Measurements from ENCODE around the gene RBM4B. TPM values are rescaled to one million over a fixed set of nuclear protein-coding genes. Genes with fewer than 3 reads are reported as not detected.
"Not testable (repeated sequence)": the region's sequence is repeated elsewhere in the genome, so short reads cannot be mapped to it uniquely, and the experiment has no call there.

RBM4B gene, protein sequence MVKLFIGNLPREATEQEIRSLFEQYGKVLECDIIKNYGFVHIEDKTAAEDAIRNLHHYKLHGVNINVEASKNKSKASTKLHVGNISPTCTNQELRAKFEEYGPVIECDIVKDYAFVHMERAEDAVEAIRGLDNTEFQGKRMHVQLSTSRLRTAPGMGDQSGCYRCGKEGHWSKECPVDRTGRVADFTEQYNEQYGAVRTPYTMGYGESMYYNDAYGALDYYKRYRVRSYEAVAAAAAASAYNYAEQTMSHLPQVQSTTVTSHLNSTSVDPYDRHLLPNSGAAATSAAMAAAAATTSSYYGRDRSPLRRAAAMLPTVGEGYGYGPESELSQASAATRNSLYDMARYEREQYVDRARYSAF
- polyA plus RNA-seq (ENCODE audit: insufficient read length in 3 of 3): 10 to 100 TPM; 66.8 to 68.8 (median 66.8) TPM

DNA sequence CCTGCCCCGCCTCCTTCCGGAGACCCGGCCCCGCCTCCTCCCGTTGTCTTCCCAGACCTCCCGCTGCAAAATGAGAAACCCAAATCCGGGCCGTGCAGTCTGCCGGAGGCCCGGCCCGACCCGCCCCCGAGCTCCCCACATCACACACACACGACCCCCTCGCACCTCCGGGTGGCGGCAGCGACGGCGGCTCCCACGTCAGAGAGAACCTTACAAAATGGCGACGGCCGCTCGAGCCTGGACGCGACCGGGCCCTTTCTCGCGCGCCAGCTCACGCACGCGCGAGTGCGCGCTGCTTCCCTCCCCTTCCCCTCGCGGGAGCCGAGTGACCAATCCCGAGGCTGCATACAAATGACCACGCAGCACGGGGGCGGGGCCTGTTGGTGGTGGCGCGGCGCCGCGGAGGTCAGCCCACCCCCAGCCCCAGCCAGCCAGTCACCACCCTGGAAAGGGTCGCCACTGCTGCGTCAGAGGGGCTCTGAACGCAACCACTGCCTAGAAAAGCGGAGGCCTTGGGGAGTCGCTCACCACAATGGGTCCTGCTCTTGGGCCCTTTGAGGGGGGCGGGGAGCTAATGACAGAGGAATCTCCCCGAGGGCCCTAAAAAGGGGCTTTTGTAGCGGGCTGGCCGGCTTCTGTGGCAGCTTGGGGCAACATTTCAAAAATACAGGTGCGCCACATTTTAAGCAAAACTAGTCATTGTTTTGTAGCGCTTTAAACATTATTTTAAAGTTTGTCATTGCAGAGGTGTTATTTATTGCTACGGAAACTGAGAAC is at the start of gene RBM4B:
TSS of gene RBM4B (minus strand) at position 289 of the 777 bp plus-strand sequence. CDS start 808 bp downstream, outside the sequence.
- DNase-seq (ENCODE audit: low read depth in 3 of 3, low spot score in 2 of 3): peak; percentile 86 to 91 (median 89)

DNA sequence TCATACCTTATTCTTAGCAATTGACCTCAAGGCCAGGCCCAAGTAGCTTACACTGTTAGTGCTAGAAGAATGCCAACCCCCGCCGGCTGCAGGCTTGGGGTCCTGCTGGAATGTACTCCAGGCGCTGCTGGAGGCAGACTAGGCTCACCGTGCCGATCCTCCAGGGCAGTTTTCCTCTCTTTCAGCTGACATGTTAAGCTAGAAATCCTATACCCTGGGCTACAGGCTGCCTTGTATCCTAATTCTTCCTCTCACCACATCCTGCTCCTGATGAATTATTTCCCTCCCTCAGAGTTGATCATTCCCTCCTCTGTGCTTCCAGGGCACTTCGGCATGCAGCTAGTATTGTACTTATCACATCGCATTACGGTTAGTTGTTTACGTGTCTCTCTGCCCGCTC is 48.0 kb upstream of the RBM4B start:
- no peak for DNase-seq (ENCODE audit: low read depth in 3 of 3, low spot score in 2 of 3)

DNA sequence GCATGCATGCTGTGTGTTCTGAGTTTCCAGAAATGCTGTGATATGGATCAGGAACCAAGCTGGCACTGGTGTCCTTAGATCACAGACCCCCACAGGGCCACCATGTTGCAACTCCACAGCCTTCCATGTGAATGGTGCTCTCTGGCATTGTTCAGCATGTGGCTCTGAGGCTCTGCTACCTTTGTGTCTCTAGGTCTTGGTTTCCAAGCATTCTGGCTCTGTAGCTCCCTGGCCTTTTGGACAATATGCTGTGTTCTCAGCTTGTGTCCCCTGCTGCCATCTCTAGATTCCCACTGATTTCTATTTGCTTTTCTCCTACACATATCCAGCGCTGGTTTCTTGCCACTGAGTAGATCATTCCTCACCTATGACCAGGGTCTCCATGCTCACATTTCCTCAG is 47.4 kb upstream of the RBM4B start:
- DNase-seq (ENCODE audit: low read depth in 3 of 3, low spot score in 2 of 3): no peak

DNA sequence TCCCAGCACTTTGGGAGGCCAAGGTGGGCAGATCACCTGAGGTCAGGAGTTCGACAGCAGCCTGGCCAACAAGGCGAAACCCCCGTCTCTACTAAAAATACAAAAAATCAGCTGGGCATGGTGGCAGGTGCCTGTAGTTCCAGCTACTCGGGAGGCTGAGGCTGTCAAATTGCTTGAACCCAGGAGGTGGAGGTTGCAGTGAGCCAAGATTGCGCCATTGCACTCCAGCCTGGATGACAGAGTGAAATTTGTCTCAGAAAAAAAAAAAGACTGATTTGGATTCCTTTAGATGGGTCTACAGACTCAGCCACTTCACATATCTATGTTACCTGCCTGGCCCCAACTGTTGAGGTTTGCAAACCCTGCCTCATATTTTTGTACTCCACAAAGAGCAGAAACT is 46.5 kb upstream of the RBM4B start:
- DNase-seq (ENCODE audit: low read depth in 3 of 3, low spot score in 2 of 3): not testable (repeated sequence)

DNA sequence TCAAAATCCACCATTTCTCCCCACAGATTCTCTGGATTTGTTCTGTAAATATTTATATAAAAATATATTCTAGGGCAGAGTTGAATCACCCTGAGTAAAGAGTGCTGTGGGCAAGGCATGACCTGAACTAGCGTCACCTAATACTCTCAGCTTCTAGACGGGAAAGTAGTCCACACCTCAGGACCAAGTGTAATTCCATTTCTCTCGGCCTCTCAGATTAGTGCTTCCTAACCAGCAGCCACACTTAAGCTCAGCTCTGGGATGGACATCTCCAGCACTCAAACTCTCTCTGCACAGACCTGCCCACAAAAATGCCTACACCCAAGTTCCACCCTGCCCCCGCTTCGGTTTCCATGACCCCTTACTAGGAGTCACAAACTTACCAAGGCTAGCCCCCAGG is 46.0 kb upstream of the RBM4B start:
- DNase-seq (ENCODE audit: low read depth in 3 of 3, low spot score in 2 of 3): no peak

DNA sequence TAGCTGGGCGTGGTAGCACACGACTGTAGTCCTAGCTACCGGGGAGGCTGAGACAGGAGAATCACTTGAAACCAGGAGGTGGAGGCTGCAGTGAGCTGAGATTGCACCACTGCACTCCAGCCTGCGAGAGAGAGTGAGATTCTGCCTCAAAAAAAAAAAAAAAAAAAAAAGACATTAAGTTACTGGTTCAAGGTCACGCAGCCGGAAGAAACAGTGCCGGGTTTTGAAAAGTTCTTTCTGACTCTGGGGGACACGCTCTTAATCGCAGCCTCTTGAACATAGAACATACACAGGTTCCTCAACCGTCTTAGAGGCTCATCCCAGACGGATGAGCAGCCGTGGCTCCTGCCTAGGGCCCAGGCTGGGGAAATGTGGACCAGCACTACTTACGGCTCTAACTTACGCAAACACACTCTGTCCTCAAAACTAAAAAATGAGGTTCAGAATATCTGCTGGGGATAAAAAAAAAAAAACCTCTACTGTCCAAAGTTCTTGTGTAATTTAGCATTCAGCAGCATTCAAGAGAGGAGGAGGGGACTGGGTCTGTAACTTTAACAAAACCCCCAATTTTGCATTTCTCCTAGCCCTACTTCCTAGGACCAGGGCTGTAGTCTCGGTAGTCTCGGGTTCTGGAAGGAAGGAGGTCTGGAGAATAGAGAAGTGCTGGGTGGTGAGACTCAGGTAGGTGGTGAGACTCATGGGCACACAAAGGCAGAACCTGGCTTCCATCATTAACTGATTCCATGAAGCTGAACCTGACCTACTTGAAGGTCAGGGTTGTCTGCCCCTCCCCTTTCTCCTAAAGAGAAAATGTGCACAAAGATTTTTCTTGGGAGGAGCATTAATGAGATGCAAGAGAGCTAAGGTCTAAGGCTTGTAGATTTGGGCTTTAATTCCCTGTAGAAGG is 45.3 kb upstream of the RBM4B start:
- DNase-seq (ENCODE audit: low read depth in 3 of 3, low spot score in 2 of 3): no peak

DNA sequence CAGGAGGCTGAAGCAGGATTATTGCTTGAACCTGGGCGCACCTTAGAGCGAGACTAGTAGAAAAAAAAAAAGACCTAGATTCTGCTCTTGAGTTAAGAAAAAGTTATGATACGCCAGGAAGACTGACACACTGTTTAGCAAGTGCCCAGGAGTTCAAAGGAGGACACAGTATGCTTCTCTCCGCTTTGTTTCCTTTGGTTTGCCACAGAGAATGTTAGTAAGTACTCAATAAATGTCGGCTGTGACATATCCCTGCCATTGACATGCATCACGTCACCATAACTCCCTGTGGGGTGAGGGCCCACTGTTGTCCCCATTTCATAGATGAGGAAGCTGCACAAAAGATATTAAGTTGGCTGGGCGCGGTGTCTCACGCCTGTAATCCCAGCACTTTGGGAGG is 44.3 kb upstream of the RBM4B start:
- DNase-seq (ENCODE audit: low read depth in 3 of 3, low spot score in 2 of 3): no peak

DNA sequence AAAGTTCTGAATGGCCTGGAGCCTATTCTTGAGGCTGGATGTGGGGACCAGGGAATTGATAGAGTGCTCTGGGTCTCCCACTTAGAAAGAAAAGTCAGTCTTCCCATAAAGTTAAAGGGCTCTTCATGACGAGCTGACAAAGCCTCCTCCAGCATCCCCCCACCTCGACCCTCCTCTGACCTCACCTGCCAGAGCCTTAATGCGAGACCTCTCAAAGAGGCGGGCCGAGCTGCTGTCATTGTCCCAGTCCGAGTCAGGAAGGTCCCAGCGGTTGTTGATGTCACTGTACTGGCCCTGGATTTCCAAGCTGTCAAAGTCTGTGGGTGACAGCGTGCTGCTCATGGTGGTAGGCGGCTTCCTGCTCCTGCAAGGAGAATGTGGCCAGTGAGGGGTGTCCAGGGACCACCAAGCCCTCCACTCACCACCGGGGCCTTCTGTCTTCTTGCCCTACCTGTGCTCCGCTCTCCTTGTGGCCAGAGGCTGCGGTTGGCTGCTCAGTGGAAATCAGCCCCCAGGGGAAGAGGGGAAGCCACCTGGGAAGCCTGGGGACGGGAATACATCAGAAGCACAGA is 43.3 kb upstream of the RBM4B start:
- no peak for DNase-seq (ENCODE audit: low read depth in 3 of 3, low spot score in 2 of 3)

DNA sequence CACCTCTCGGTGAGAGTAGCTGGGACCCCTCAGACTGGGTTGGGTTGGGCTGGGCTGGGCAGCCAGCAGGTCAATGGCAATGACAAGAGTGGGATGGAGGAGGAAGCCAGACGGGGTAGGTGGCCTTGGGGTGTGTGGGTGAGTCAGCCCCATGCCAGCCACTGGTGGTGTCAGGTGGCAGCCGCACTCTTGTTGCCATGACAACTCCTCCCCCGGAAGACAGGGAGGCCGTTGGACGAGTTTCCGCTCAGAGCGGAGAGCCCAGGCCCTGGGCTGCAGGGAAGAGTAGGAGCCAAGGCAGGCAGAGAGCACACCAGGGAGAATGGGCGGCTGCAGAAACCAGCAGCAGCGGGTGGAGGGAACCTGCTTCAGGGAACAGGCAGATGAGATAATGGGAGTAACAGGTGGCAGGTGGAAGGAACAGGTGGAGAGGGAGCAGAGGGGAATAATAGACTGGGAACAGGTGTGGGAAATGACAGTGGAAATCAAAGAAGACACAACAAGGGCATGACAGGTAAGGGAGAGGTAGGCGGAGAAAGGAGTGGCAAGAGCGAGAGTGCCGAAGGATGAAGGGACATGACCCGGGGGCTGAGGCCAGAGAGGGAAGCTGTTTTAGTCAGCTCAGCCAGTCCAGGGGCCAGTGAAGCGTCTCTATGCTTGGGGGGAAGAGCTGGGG is 42.7 kb upstream of the RBM4B start:
- DNase-seq (ENCODE audit: low read depth in 3 of 3, low spot score in 2 of 3): peak in 1 of 3 donors; percentile 71

DNA sequence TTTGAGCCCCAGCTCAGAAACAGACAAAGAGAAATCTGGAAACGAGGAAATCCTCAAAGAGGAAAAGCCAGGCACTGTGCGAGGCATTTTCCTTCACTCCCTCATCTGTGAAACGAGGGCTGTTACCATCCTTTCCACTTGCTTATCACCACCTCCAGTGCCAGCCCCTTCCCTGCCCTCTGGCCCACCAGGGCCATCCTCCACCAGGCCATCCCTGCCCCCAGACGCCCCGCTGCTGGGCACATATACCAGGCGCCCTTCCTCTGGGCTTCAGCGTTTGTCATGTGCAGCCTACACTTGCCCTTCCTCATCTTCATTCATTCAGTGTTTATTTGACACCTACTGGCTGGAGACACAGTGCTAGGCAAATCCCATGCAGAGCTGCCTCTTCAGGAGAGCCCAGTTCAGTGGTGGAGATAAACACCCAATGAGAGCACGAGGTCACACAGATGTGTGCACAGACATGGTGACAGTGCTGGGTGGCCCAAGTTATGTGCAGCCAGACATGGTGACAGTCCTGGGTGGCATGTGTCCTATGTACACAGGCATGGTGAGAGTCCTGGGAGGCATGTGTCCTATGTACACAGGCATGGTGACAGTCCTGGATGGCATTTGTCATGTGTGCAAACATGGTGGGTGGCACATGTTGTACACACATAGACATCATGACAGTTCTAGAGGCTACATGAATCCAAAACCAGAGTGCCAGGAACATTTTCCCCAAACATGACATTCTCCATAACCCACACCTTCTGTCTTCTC is 41.6 kb upstream of the RBM4B start:
- DNase-seq (ENCODE audit: low read depth in 3 of 3, low spot score in 2 of 3): no peak

DNA sequence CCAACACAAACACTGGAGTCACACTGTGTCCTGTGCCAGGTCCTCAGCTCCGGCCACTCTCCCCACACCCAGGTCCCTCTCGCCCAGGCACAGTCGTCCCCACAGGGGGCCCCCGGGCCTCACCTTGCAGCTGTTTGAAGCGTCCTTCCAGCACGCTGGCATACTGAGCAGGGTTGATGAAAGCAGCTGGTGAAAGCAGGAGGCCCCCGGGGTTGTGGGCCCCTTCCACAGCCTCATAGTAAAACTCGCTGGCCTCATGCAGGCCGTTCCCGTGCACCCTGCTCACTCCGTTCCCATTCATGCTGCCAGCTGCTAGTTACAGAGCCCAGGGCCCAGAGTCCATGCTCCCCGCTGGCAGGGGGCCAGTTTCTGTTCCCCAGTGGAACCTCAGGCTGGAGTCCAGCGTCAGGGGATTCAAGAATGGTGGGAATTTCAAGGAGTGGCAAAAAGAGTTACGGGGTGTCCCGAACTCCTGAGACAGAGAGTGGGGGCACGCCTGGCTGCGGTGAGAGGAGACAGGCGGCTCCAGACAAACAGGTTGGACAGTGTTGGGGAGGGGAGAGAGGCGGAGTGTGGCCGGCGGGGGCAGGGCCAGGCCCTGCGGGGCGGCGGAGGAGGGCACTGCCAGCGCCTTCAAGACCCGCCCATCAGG is 40.8 kb upstream of the RBM4B start:
- no peak for DNase-seq (ENCODE audit: low read depth in 3 of 3, low spot score in 2 of 3)

DNA sequence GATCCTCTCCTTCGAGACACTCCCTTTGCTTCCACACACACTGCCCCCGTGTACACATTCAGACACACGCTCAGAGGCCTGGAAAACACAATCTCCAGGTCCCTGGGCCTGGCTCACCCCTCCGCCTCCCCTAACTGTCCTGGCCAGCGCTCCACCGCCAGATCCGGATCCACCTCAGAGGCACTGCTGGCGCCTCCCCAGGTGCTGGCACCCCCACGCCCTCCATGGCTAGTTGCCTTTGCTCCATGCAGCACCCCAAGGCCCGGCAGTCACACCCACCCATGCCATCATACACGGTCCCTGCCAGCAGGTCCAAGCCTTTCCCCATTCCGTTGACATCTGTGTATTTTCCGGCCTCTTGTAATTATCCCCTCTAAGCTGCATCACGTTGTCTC is 40.2 kb upstream of the RBM4B start:
- no peak for DNase-seq (ENCODE audit: low read depth in 3 of 3, low spot score in 2 of 3)

DNA sequence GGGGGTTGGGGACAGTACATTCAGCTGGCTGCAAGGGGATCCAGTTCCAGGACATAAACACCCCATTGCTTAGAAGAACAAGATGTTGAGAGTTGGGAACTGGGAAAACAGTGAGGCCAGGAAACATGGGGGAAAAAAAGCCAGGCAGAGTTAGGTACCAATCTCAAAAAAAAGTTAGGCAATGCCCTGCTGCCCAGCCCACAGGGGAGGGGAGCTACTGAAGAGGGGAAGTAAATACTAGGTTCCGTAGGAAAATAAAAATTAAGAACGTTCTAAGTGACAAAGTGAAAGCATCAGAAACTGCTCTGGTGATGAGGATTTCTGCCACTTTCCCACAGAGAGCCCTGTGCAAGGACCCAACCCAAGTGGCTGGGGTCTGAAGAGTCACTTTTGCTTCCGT is 39.3 kb upstream of the RBM4B start:
- no peak for DNase-seq (ENCODE audit: low read depth in 3 of 3, low spot score in 2 of 3)

DNA sequence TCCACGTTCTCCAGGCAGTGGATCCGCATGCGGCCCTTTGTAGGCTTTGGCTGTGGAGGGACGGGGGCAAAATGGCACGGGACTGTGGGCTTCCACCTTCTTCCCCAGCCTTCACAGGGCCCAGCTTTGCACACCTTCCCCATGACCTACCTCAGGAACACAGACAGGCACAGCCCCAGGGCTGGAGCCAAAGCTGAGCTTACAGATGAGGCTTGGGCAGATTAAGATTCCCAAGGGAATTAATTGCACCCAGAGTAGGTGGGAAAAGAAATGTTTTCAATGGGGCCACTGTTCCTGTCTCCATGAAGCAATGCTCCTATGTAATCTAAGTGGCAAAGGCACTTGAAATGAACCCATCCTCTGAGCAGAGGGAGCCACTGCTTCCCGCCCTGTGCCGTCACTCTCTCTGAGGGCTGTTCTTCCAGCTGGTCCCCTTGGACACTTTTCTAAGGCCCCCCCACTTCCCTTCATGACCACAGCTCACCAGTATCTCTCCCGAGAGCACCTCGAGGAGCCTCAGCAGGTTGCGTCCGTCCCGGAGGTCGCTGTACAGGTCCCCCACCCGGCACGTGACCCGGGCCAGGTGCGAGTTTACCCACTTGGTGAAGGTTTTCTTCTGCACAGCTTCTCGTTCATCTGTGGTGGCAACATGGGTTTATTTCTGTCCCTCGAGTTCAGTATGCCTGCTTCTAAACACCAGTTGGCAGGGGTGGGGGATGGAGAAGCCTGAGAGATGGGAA is 37.8 kb upstream of the RBM4B start:
- no peak for DNase-seq (ENCODE audit: low read depth in 3 of 3, low spot score in 2 of 3)

DNA sequence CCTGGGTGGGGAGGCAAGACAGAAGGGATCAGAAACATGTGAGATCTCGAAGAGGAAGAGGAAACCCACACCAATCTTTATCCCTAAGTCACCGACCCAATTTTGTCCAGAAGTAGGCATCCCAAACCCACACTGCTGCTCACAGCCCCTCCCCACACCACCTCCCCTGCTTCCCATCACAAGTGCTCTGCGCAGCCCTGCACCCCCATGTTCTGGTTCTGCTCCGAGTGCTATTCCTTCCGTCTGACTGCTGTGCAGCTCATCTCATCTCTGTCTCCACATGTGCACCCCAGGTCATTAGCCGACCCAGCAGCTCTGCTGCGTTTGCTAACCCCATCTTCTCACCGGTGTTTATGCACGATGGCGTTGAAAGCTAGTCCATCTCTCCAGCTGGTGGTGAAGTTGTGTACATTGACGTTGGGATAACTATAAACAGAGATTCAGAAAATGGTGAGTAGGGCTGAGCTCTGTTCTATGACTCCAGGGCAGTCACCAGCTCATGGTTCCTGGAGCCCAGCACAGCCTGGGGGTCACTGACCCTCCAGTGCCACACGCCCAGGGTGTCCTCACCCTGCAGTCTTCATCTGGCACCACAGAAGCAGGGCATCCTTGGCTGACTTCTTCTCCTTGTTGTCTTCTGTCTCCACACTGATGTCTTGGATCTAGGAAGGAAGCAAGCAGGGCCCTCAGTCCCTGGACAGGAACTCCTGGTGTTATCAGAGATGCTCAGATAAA is 36.2 kb upstream of the RBM4B start:
- DNase-seq (ENCODE audit: low read depth in 3 of 3, low spot score in 2 of 3): no peak

DNA sequence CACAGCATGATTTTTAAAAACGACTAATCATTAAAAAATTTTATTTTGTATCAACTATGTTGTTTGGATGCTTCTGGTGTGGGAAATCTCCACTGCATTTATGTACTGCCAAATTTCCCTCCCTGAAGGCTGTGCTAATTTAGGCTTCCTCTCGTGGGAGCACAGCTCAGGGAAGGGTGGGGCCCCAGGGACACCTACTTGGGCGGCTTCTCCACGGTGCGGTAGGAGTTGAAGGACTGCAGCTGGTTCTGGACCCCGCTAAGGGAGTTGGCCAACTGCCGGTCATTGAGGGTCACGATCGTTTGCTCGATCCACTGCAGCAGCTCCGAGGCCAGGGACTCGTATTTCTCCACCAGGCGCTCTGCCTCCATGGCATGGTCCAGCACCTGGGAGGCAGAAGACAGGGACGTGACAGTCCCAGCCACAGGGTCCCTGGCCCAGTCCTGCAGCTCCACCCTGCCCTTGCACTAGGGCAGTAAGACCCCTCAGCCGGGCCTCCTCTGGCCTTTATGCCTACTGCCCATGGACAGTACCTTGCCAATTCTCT is 32.8 kb upstream of the RBM4B start:
- DNase-seq (ENCODE audit: low read depth in 3 of 3, low spot score in 2 of 3): no peak

DNA sequence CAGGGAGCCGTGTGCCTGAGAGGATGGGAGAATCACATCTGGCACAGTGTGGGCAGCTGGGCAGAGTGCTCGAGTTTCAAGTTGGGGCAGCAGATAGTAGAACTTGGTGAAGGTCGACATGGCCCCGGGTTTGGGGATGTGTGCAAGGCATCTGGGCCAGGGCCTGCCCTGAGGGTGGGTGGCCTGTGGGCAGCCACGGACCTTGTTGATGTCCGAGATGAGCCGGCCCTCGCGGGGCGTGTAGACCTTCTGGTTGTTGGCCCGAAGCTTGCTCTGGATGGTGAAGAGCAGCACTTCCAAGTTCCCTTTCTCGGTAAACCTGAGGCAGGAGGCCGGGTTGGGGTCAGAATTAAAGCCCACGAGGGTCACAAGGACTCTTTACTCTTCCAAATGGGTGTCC is 31.0 kb upstream of the RBM4B start:
- DNase-seq (ENCODE audit: low read depth in 3 of 3, low spot score in 2 of 3): no peak

All from right renal cortex interstitium (tissue), 3 donors.